ENCODE data around the gene F7. TPM values are rescaled to one million over a fixed set of nuclear protein-coding genes. Genes with fewer than 3 reads are reported as not detected.

The F7 gene
- total RNA-seq, 1 donor from 2014 or later, result not detected

- TF ChIP-seq CTCF (IDR thresholded peaks at IDR 0.05), result no peak
- no peaks in the 10 kb centered on the region for H3K36me3 Mint-ChIP-seq (ENCODE audit: low read depth)
- POLR2A ChIA-PET, result interaction anchor here (0.6 to 1.2 kb wide), 2 partner anchors 52 to 473 kb away, joined by 3 to 6 read pairs; partner anchors contain the start of gene PCID2
- CTCF ChIA-PET, result no interaction called here
- ATAC-seq (ENCODE audit: low read depth), result no peak
- intact Hi-C loops (cut with micrococcal nuclease), result loop anchor here (10.0 kb wide), 1 partner anchor 211 kb away; no protein-coding TSS in a partner anchor
- H3K4me3 Mint-ChIP-seq, result no peak overlapping the region
- no peak overlapping the region for H3K27ac Mint-ChIP-seq
- H3K27me3 Mint-ChIP-seq, result peaks cover 6% of the 10 kb centered on the region
- peaks cover 20% of the 10 kb centered on the region for H3K4me1 Mint-ChIP-seq
- DNase-seq, result no peak
- H3K9me3 Mint-ChIP-seq, result peaks cover 13% of the 10 kb centered on the region
Measured at GRCh38 chr13:113155982-113156655, 50.5 kb downstream of the F7 start.

- ChIA-PET POLR2A (no interaction called here), CTCF (interaction anchor here (0.6 kb wide), 1 partner anchor 40 kb away, joined by 3 read pairs; no protein-coding TSS in a partner anchor)
- no peak for TF ChIP-seq CTCF (IDR thresholded peaks at IDR 0.05)
- ATAC-seq (ENCODE audit: low read depth) (no peak), DNase-seq (no peak)
- peaks cover 13% of the 10 kb centered on the region for H3K9me3 Mint-ChIP-seq
- H3K36me3 Mint-ChIP-seq (ENCODE audit: low read depth), result no peaks in the 10 kb centered on the region
- no peak overlapping the region for H3K4me3 Mint-ChIP-seq
- intact Hi-C loops (cut with micrococcal nuclease), result loop anchor here (10.0 kb wide), 1 partner anchor 213 kb away; no protein-coding TSS in a partner anchor
- H3K27me3 Mint-ChIP-seq, result peaks cover 4% of the 10 kb centered on the region
- H3K4me1 Mint-ChIP-seq, result peaks cover 18% of the 10 kb centered on the region
- H3K27ac Mint-ChIP-seq, result no peak overlapping the region
Measured at GRCh38 chr13:113157206-113157928, 51.8 kb downstream of the F7 start.

GRCh38 chr13:113157929-113158747 lies 52.5 kb downstream of the F7 start, which contains the start of gene PROZ:
PROZ (plus strand) TSS chr13:113158648; CDS start chr13:113158661, 13 bp downstream.
- Mint-ChIP-seq H3K27ac (no peak within 1 kb of the TSS), H3K4me1 (peaks cover 12% of the 10 kb centered on the region), H3K4me3 (no peak within 1 kb of the TSS), H3K9me3 (peaks cover 13% of the 10 kb centered on the region), H3K27me3 (peaks cover 4% of the 10 kb centered on the region), H3K36me3 (ENCODE audit: low read depth) (no peaks in the 10 kb centered on the region)
- intact Hi-C loops (cut with micrococcal nuclease), result loop anchor here (10.0 kb wide), 1 partner anchor 213 kb away; no protein-coding TSS in a partner anchor
- POLR2A ChIA-PET, result interaction anchor here (0.5 kb wide), 1 partner anchor 118 kb away, joined by 6 read pairs; no protein-coding TSS in a partner anchor
- DNase-seq (no peak), ATAC-seq (ENCODE audit: low read depth) (no peak)
- no peak for TF ChIP-seq CTCF (IDR thresholded peaks at IDR 0.05)
- CTCF ChIA-PET, result interaction anchor here (0.6 kb wide), 1 partner anchor 41 kb away, joined by 3 read pairs; no protein-coding TSS in a partner anchor

- Mint-ChIP-seq H3K4me1 (peaks cover 6% of the 10 kb centered on the region), H3K9me3 (peaks cover 13% of the 10 kb centered on the region), H3K36me3 (ENCODE audit: low read depth) (no peaks in the 10 kb centered on the region), H3K27me3 (peaks cover 4% of the 10 kb centered on the region), H3K4me3 (no peak overlapping the region), H3K27ac (no peak overlapping the region)
- POLR2A ChIA-PET, result no interaction called here
- ATAC-seq (ENCODE audit: low read depth), result no peak
- no peak for DNase-seq
- TF ChIP-seq CTCF (IDR thresholded peaks at IDR 0.05), result no peak
- CTCF ChIA-PET, result no interaction called here
- intact Hi-C loops (cut with micrococcal nuclease), result loop anchor here (10.0 kb wide), 1 partner anchor 214 kb away; no protein-coding TSS in a partner anchor
Measured at GRCh38 chr13:113158946-113159345, 53.4 kb downstream of the F7 start.

All from activated B cell treated with CpG ODN at 0.5 μM for 24 hours (primary cell).